Activated CD8-positive, alpha-beta memory T cell treated with anti-CD3 and anti-CD28 coated beads for 1 hour (primary cell): ENCODE data around the gene AOAH.

ENCODE experiments used
- DNase-seq, 2 donors: peaks; one replicate each; pipeline ENCODE4 v3.0.0-alpha.2; 2020; ENCODE audit warnings: low read depth in 1 of 2; ENCODE audit errors: extremely low read depth in 1 of 2

AOAH gene

DNA sequence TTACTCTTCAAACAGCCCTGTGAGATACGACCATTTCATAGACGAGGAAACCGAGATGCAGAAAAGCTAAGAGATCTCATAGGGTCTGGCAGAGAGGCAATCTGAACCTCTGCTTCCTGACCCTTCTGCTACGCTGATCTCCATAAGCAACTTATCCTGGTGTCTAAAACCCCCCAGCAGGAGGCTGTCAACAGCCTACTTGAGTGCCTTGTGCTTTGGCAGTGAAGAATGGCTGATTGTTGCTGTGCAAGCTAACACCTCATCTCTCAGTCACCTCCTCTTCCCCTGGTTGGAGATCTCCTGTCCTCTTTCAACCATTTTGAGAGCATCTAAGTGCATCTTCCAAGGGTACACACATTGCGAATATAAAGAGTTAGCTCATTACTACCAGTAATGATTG lies 86.2 kb downstream of the AOAH start:
- no peak for DNase-seq

DNA sequence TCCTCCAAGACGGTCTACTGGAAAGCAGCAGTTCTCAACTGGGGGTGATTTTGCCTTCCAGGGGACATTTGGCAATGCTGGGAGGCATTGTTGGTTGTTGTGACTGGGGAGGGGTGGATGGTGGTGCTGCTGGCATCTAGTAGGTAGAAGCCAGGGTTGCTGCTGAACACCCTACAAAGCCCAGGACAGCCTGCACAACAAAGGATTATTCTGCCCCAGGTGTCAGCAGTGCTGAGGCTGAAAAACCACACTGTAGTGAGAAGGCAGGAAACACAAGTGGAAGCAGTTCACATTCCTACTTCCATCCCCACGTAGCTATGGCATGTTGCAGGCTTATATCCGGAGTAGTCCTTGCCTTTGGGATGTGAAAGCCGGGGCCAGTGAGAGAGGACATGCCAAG lies 86.9 kb downstream of the AOAH start:
- DNase-seq: no peak

DNA sequence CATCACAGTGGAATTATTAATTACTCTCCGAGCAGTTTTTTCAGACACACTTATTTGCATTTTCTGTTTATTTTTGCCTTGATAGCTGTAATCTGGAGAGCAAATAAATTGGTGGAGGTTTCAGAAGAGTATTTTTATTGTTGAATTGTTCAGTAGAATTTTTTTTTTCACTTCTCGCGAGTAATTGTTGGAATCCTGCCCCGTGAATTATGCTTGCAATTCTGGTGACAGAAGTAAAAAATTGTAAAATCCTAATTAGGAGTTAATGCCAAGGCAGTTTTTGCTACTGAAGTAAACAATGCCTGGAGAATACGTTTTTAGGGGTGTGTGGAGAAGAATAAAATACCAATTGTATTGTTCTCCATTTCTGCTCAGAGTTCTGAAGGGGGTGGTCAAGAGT lies 88.2 kb downstream of the AOAH start:
- DNase-seq: no peak

DNA sequence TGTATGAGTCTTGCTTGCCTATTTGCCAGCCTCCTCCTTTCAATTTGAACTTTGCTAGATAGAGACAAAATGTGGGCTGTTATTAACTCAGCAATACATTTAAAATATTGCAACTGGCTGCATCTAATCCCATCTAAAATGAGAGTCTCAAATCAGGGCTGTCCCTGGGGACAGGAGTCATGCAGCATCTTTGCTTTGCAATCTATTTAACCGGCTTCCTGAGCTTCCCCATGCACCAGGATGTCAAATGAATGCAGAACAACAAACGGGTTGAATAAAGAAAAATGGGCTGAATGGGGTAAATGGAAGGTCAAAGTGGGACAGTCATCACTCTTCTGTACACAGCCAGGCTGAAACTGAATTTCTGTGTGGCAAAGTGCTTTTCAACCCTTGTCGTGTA lies 89.2 kb downstream of the AOAH start:
- DNase-seq: no peak

DNA sequence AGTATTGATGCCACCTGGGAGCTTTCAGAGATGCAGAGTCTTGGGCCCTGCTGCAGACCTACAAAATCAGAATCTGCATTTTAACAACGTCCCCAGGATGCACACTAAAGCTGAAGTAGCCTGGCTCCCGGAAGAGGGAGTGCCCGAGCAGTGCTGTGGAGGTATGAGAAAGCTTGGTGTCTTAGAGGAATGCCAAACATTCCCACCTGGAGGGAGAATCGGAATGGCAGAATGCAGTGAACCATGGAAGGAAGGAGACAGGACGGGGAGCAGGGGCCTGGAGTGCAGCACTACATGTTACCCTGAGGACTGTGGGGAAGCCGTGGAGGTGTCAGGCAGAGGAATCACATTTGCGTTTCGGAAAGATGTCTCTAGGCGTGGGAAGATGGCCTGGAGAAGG lies 90.9 kb downstream of the AOAH start:
- no peak for DNase-seq

DNA sequence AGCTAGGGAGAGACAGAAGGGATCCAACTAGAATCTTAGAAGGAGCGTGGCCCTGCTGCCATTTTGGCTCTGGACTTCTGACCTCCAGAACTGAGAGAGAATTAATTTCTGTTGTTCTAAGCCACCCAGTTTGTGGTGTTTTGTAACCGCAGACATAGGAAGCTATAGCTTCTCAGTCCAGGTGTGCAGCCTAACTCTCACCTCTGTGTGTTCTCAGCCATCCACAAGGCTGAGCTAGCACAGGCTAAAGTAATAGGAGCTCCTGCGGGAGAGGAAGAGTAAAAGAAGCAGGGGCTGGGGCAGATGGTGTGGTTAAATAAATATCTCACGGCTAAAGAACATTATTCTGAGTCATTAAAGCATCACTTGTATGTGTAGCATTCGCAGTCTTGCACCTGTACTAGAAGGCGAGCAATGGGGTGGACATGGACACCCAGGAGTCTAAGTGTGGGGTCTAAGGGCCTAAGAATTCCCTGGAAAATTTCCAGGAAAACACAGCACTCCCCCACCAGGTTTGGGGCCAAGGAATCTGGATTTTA lies 94.1 kb downstream of the AOAH start:
- DNase-seq: no peak

DNA sequence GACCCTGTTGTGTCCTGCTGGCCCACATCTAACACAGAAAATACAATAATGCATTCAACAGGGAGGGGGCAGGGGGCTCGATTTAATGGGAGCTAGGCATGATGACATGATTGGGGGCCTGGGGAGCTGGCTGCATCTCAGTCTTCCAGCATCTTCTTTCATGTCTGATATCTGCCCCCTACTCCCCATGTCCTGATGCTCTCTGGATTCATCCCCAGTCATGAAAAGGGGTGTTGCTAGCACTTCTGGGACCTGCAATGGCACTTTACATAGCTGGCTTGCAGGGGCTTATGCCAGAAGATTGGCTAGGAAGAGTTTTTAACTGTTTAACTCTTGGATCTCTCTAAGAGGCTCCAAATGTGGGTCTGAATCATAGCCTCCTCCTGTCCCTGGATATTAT lies 94.9 kb downstream of the AOAH start:
- DNase-seq: no peak

DNA sequence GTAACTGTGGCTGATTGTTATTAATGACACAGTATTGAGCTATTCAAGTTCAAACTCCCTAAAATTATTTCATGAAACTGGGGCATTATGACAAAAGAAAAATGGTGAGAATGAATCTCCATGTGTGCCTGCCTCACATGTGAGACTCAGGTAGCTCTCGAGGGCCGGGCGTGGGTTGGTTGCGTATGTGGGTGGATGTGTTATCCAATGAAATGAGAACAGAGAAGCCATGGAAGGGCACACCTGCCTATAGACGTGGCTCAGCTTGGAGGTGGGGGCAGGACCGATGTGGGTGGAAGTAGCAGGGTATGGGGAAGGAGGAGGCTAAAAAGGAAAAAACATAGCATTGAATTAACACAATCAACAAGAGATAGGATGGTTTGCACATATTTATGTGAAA lies 96.5 kb downstream of the AOAH start:
- DNase-seq: no peak

DNA sequence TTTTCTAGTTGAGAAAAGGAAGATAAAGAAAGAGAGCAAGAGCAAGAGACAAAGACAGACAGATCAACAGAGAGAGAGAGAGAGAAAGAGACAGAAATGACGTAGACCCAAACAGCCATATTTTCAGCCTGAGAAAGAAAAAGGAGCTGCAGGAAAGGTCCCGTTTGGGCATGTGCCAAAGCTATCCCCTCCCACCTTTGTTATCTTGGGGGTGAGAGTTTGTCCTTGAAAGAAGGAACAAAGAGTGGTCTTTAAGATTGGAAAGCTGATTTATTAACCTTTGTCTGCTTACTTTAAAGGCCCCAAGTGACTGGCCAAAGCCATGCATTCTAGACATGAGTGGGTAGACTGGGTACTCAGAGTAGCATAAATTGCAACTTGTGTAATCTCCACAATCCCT lies 98.2 kb downstream of the AOAH start:
- DNase-seq: no peak

DNA sequence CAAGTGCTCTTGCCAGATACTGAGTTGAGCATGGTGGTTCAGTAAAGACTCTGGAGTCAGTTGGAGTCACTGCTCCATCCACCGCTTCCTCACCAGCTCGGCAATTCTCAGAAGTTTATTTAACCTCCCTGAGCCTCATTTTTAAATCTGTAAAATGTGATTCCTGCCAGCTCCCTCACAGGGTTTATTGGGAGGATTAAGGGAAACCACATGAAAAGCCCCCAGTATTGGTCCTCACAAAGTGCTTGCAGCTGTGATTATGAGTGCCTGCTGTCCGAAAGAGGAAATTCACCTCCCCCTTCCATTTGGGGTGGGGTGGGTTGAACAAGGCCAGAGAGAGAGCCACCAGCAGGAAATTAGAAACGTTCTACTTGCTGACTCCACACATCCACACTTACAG lies 99.0 kb downstream of the AOAH start:
- no peak for DNase-seq

DNA sequence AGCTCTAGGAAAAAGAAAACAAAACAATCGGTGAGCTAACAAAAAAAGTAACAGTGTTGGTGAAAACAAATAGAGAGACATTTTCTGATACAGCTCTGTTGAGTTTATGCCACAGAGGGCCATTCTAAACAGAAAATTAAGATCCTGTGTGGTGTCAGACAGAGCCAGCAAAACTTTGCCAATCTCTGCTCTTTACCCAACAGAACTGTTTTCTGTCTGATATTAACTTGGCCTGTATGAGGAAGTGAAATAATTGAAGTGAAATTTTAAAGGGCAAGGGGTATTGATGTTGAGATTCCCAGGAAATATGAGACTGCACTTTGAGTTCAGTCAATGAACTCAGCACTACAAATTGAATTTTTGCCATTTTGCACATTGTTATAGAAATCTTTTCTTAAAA lies 101.0 kb downstream of the AOAH start:
- DNase-seq: no peak

DNA sequence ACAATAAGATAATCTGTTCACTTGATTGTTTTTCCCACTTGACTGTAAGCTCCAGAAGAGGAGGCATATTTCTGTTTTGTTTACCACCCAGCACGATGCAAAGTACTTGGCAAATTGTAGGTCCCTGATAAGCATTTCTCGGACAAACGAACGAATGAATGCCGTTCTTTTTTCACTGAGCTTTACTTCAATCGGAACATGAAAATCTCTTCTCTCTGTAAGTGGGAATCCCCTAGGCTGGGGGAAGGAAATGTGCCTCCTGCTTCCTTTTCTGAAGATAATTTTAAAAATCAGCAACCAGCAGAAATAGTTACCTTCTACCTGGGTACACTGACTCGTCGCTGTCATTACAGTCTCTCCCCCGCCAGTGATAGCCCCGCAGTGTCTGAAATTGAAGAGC lies 102.9 kb downstream of the AOAH start:
- DNase-seq: no peak

DNA sequence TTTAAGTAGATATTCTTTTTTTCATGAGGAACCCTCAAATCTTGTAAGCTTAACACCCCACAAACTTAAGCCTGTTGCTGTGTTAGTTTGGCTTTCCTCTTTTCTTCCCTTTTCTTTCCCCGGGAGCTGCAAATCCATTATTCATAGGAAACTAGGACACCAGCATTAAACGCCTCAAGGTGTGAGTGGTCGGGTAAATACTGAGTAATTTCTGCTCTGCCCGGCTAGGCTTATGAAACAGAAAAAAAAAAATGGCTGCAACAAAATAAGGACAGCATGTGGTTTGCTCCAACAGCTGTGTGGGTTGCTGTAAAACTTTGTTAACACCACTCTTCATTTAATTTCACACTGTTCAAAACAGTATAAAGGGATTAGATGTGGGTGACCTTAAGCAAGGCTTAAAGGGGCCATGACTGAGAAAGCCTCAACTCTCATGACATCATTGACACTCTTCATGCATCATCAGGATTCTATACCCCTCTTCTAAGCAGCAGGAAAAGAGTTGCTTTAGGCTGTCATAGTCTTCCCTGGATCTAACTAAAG lies 104.1 kb downstream of the AOAH start:
- no peak for DNase-seq

DNA sequence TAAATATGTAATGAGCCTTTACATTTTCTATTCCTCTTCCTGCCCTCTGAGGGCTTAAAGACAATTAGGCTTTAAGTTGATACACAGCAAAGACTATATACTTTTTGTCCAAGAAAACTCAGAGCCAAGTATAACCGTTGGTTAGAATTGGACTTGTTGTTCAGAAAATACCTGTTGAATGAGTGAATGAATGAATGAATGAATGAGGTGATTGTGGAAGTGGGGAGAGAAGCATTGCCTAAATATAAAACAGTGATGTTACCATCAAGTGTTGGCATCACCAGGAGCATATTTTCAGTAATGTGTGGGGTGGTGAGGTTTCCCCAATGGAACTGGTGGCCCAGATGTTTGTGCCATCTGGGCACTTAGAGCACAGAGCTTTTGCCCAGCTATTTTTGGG lies 106.9 kb downstream of the AOAH start:
- DNase-seq: no peak

DNA sequence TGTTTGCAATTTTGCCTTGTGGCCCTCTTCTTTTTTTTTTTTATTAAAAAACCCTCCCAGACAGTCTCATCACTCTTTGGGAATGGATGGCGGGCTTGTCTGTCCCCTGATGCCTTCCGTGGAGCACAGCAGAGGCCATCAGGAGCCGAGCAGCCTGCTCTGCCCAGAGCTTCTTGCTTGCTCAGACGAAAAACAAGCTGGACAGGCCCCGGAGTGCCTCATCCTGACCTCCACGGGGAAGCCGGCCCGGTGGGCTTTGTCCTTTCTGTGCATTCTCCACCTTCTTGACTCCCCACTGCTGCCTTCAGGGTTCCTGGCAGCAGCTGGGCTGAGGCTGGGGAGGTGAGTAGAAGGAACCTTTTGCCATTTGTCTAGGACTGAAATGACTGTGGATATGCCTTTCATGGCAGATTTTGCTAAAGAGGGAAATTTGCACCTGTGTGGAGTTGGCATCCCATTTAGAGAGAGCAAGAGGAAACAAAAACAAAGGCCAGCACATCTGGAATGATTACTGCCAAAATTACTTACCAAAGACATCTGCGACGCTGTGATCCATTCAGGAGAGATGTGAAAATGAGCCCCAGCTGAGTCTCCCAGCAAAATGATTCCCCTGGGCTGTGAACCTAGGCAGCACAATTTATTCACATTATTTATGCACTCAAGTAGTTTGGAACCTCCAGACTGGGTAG lies 108.3 kb downstream of the AOAH start:
- DNase-seq: no peak

DNA sequence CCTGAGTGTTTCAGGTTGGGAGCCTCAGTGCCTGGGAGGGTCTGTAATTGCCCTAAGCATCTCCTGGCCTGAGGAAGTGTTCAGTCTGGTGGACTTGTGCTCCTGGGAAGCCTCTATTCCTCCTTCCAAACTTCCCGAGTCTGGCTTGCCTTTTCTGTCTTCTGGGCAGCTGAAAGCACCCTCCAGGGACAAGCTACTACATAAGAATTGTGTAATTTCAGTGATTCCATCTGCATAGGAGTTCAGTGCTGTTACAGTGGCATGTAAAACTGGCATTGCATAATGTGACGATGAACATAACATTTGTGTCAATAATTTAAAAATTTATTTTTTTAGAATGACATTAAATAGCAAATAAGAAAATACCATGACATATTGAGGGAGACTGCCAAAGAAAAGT lies 109.3 kb downstream of the AOAH start:
- DNase-seq: no peak

DNA sequence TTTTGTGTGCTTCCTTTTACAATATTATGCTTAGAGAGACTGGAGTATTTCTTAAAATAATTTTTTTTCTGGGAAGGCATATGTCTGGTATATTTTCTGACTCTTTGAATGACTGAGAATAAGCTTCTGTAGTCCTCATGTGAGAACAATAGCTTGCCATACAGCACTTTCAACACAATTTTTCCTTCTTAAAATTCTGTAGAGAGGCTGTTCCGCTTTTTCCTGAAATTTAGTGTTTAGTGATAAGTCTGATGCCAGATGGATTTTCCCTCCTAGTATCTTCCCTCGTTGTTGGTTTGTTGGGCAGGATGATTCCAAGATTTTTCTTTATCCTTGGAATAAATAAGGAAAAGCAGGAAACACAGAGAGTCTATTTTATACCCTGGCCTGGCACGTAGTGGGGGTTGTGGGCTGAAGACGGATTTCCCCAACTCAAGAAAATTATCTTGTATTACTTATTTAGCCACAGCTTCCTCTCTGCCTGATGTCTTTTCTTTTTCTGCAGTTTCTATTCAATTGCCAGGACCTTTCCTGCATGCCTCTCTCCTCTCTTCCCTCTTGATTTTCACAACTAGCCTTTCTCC lies 111.2 kb downstream of the AOAH start:
- no peak for DNase-seq

DNA sequence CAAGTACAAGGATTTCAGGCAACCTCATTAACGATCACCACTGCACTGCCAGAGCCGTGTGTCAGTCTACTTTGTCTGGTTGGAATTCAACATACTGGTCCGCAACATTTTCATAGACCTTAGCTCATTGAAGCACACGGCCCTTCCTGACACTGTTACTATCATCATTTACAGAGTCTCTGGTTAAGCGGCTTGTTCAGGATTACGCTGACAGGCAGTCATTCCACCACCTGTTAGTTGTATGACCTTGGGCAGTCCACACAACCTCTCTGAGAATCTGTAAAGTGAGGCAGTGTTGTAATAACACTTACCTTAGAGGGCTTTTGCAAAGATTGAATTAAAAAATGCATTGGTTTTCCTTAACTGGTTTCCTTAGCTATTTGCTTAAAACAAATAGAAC lies 112.6 kb downstream of the AOAH start:
- no peak for DNase-seq

DNA sequence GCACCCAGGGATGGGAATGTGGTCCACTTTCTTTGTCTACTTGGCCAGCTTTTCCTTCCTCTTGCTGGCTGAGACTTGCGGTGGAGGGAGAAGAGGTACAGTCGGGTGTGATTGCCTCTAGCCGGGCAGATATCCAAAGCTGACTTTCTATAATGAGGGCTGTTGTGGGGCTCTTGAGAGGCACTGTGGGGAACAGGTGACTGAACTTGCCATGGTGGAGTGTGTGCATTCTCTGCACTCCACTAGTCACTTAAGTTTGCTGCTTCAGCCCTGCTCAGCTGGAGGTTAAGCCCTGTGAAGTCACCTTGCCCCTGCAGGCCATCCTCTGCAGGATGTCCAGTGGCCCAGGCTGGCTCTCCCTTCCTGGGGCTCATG lies 116.6 kb downstream of the AOAH start:
- DNase-seq: no peak

DNA sequence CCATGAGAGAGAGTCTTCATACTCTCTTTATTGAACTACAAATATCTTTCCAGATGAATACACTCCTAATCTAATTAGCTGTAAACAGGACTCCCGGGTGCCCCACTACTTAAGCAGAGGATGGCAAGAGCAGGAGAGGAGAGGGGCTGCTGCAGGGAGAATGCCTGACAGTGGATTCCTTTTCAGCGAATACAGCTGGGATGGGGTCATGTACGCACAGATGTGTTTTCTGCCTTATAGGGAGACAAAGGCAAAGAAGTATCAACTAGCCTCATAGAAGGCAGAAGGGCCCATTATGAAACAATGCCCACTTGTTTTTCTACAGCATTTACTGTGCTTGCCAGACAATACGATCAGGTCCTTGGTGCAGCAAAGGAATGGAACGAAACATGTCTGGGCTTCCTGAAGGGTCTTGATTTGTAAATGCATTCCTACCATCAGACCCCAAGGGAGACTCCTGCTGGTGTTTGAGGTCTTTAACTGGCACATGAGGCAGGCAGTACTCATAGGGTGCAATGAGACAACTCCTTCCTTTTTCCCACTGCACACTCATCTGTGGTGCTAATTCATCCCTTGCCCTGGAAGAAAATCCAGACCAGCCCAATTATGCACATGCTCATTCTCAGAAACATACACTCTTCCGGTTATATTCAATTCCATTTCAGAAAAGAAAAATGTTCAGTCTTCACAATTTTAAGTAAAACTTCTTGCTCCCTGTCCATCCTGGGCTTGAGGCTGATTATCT lies 117.1 kb downstream of the AOAH start:
- DNase-seq: no peak

DNA sequence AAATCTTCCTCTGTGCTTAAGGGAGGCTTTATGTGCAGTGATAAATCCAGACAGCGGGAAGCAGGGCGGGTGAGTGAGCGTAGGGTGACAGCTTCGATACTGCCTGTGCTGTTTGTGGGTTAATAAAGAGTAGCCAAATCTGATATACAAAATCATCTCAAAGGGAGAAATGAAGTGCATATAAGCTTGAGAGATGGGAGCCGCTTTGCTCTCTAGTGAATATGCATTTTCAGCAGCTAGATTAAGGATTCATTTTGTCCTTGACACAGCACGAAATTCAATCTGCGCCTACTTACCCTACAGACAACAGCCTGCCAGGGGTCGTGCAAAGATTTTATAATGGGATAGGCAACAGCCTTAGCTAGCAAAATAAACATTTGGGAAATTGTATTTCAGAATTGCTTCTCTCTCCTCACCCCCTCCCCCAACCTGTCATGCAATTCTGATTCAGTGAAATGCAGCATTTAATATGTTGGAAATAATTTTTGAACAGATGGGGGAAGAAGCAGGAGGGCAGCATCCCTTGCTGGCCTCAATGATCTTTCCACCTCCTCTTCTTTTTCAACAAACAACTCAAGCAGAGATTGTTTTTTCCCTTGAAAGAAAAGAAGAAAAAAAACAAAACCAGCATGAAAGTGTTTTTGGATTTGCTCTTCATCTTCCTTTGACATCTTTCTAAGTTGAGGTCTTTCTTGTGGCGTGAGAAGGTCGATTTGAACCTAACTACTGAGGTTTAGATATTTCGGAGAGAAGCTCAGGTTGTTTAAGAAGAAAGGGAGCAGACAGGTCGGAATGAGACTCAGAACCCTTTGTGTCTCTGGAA lies 117.9 kb downstream of the AOAH start:
- no peak for DNase-seq
